ENCODE data around the gene SETBP1.

The SETBP1 gene

GRCh38 chr18:45044787-45045186, 364.1 kb downstream of the SETBP1 start:
- Mint-ChIP-seq H3K4me3 (no peak overlapping the region), H3K27me3 (no peaks in the 10 kb centered on the region), H3K36me3 (ENCODE audit: insufficient read depth) (no peaks in the 10 kb centered on the region), H3K4me1 (no peaks in the 10 kb centered on the region), H3K27ac (ENCODE audit: low read depth) (no peak overlapping the region), H3K9me3 (no peaks in the 10 kb centered on the region)
- DNase-seq (ENCODE audit: low spot score in 2 of 2), result no peak
- no peak for ATAC-seq (replicated peaks; ENCODE audit: extremely low read depth, poor library complexity, severe bottlenecking)

- no peaks in the 10 kb centered on the region for H3K27me3 Mint-ChIP-seq
- H3K4me3 Mint-ChIP-seq, result no peak overlapping the region
- H3K27ac Mint-ChIP-seq (ENCODE audit: low read depth), result no peak overlapping the region
- H3K36me3 Mint-ChIP-seq (ENCODE audit: insufficient read depth), result peaks cover 1% of the 10 kb centered on the region
- H3K9me3 Mint-ChIP-seq, result no peaks in the 10 kb centered on the region
- ATAC-seq (replicated peaks; ENCODE audit: extremely low read depth, poor library complexity, severe bottlenecking) (no peak), DNase-seq (ENCODE audit: low spot score in 2 of 2) (no peak)
- H3K4me1 Mint-ChIP-seq, result no peaks in the 10 kb centered on the region
Observed at GRCh38 chr18:45046228-45046627, 365.5 kb downstream of the SETBP1 start.

- Mint-ChIP-seq H3K27me3 (no peaks in the 10 kb centered on the region), H3K4me1 (no peaks in the 10 kb centered on the region), H3K27ac (ENCODE audit: low read depth) (no peak overlapping the region), H3K9me3 (no peaks in the 10 kb centered on the region), H3K4me3 (no peak overlapping the region), H3K36me3 (ENCODE audit: insufficient read depth) (peaks cover 1% of the 10 kb centered on the region)
- DNase-seq (ENCODE audit: low spot score in 2 of 2), result no peak
- no peak for ATAC-seq (replicated peaks; ENCODE audit: extremely low read depth, poor library complexity, severe bottlenecking)
Observed at GRCh38 chr18:45046961-45047360, 366.3 kb downstream of the SETBP1 start.

- Mint-ChIP-seq H3K4me1 (no peaks in the 10 kb centered on the region), H3K27ac (ENCODE audit: low read depth) (no peak overlapping the region), H3K27me3 (no peaks in the 10 kb centered on the region), H3K36me3 (ENCODE audit: insufficient read depth) (peaks cover 1% of the 10 kb centered on the region), H3K4me3 (no peak overlapping the region), H3K9me3 (no peaks in the 10 kb centered on the region)
- DNase-seq (ENCODE audit: low spot score in 2 of 2) (no peak), ATAC-seq (replicated peaks; ENCODE audit: extremely low read depth, poor library complexity, severe bottlenecking) (no peak)
Observed at GRCh38 chr18:45049578-45050319, 369.1 kb downstream of the SETBP1 start.

GRCh38 chr18:45050712-45051601, 370.3 kb downstream of the SETBP1 start:
- no peak overlapping the region for H3K4me3 Mint-ChIP-seq
- ATAC-seq (replicated peaks; ENCODE audit: extremely low read depth, poor library complexity, severe bottlenecking) (no peak), DNase-seq (ENCODE audit: low spot score in 2 of 2) (no peak)
- no peaks in the 10 kb centered on the region for H3K27me3 Mint-ChIP-seq
- H3K27ac Mint-ChIP-seq (ENCODE audit: low read depth), result no peak overlapping the region
- no peaks in the 10 kb centered on the region for H3K9me3 Mint-ChIP-seq
- H3K4me1 Mint-ChIP-seq, result no peaks in the 10 kb centered on the region
- H3K36me3 Mint-ChIP-seq (ENCODE audit: insufficient read depth), result peaks cover 1% of the 10 kb centered on the region

- H3K4me1 Mint-ChIP-seq, result no peaks in the 10 kb centered on the region
- H3K36me3 Mint-ChIP-seq (ENCODE audit: insufficient read depth), result peaks cover 1% of the 10 kb centered on the region
- H3K27me3 Mint-ChIP-seq, result no peaks in the 10 kb centered on the region
- ATAC-seq (replicated peaks; ENCODE audit: extremely low read depth, poor library complexity, severe bottlenecking) (no peak), DNase-seq (ENCODE audit: low spot score in 2 of 2) (no peak)
- no peaks in the 10 kb centered on the region for H3K9me3 Mint-ChIP-seq
- no peak overlapping the region for H3K27ac Mint-ChIP-seq (ENCODE audit: low read depth)
- no peak overlapping the region for H3K4me3 Mint-ChIP-seq
Observed at GRCh38 chr18:45054636-45055035, 373.9 kb downstream of the SETBP1 start.

GRCh38 chr18:45055811-45056210, 375.1 kb downstream of the SETBP1 start:
- Mint-ChIP-seq H3K27me3 (no peaks in the 10 kb centered on the region), H3K4me3 (no peak overlapping the region), H3K36me3 (ENCODE audit: insufficient read depth) (no peaks in the 10 kb centered on the region), H3K4me1 (no peaks in the 10 kb centered on the region), H3K27ac (ENCODE audit: low read depth) (no peak overlapping the region), H3K9me3 (no peaks in the 10 kb centered on the region)
- DNase-seq (ENCODE audit: low spot score in 2 of 2) (no peak), ATAC-seq (replicated peaks; ENCODE audit: extremely low read depth, poor library complexity, severe bottlenecking) (no peak)

GRCh38 chr18:45056926-45057325, 376.2 kb downstream of the SETBP1 start:
- Mint-ChIP-seq H3K36me3 (ENCODE audit: insufficient read depth) (no peaks in the 10 kb centered on the region), H3K9me3 (no peaks in the 10 kb centered on the region), H3K27ac (ENCODE audit: low read depth) (peak overlapping the region; percentile 39), H3K4me1 (no peaks in the 10 kb centered on the region), H3K27me3 (no peaks in the 10 kb centered on the region), H3K4me3 (no peak overlapping the region)
- DNase-seq (ENCODE audit: low spot score in 2 of 2), result no peak
- ATAC-seq (replicated peaks; ENCODE audit: extremely low read depth, poor library complexity, severe bottlenecking), result no peak

- peaks cover 2% of the 10 kb centered on the region for H3K36me3 Mint-ChIP-seq (ENCODE audit: insufficient read depth)
- no peaks in the 10 kb centered on the region for H3K9me3 Mint-ChIP-seq
- H3K27me3 Mint-ChIP-seq, result no peaks in the 10 kb centered on the region
- ATAC-seq (replicated peaks; ENCODE audit: extremely low read depth, poor library complexity, severe bottlenecking), result no peak
- no peak overlapping the region for H3K4me3 Mint-ChIP-seq
- no peak for DNase-seq (ENCODE audit: low spot score in 2 of 2)
- H3K4me1 Mint-ChIP-seq, result no peaks in the 10 kb centered on the region
- no peak overlapping the region for H3K27ac Mint-ChIP-seq (ENCODE audit: low read depth)
Observed at GRCh38 chr18:45057955-45058600, 377.4 kb downstream of the SETBP1 start.

GRCh38 chr18:45059695-45060094, 379.0 kb downstream of the SETBP1 start:
- no peak for DNase-seq (ENCODE audit: low spot score in 2 of 2)
- no peak overlapping the region for H3K4me3 Mint-ChIP-seq
- ATAC-seq (replicated peaks; ENCODE audit: extremely low read depth, poor library complexity, severe bottlenecking), result no peak

GRCh38 chr18:45060102-45060501, 379.4 kb downstream of the SETBP1 start:
- H3K27me3 Mint-ChIP-seq, result no peaks in the 10 kb centered on the region
- H3K4me3 Mint-ChIP-seq, result no peak overlapping the region
- ATAC-seq (replicated peaks; ENCODE audit: extremely low read depth, poor library complexity, severe bottlenecking), result no peak
- no peaks in the 10 kb centered on the region for H3K4me1 Mint-ChIP-seq
- no peaks in the 10 kb centered on the region for H3K9me3 Mint-ChIP-seq
- peaks cover 4% of the 10 kb centered on the region for H3K36me3 Mint-ChIP-seq (ENCODE audit: insufficient read depth)
- no peak for DNase-seq (ENCODE audit: low spot score in 2 of 2)
- no peak overlapping the region for H3K27ac Mint-ChIP-seq (ENCODE audit: low read depth)

More at GRCh38 chr18:45059695-45060094, 379.0 kb downstream of the SETBP1 start:
- Mint-ChIP-seq H3K27me3 (no peaks in the 10 kb centered on the region), H3K9me3 (no peaks in the 10 kb centered on the region), H3K27ac (ENCODE audit: low read depth) (no peak overlapping the region), H3K36me3 (ENCODE audit: insufficient read depth) (peaks cover 4% of the 10 kb centered on the region), H3K4me1 (no peaks in the 10 kb centered on the region)

GRCh38 chr18:45061359-45061758, 380.7 kb downstream of the SETBP1 start:
- Mint-ChIP-seq H3K9me3 (no peaks in the 10 kb centered on the region), H3K27me3 (no peaks in the 10 kb centered on the region), H3K4me3 (no peak overlapping the region), H3K36me3 (ENCODE audit: insufficient read depth) (peaks cover 5% of the 10 kb centered on the region), H3K27ac (ENCODE audit: low read depth) (no peak overlapping the region), H3K4me1 (peaks cover 8% of the 10 kb centered on the region)
- ATAC-seq (replicated peaks; ENCODE audit: extremely low read depth, poor library complexity, severe bottlenecking), result no peak
- no peak for DNase-seq (ENCODE audit: low spot score in 2 of 2)

Data from central memory CD8-positive, alpha-beta T cell (primary cell).